GM21576 (cell line): ENCODE measurements around the gene LIPH.
A peak's percentile ranks its signal among the peaks of the same experiment; 100 is the strongest.

Experiments
- ATAC-seq: cut with Tn5 transposase; IDR thresholded peaks from one replicate; pipeline ENCODE4 v1.9.1; 2021; ENCODE audit warnings: mild to moderate bottlenecking, moderate library complexity; ENCODE audit not compliant: unreplicated experiment

The LIPH gene

GRCh38 chr3:185540695-185541094 is 11.7 kb downstream of the LIPH start:
- no peak for ATAC-seq

DNA sequence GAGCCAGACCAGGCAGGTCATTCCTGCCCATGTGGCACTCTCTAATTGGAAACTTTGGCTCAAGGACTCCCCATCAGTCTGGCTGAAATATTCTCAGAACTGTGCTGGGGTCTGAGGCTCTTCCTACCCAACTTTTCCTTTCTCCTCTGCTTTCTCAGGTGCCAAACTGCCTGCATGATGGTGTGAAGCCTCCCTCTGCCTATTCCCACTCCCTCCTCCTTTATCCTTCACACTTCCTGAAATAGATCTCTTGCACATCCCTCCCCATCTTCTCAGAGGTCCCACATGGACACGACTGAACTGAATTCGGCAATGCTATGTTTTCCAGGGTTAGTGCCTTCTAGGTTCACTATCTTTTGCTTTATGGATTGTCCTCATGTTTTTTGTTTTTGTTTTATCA is 12.5 kb downstream of the LIPH start:
- no peak for ATAC-seq

DNA sequence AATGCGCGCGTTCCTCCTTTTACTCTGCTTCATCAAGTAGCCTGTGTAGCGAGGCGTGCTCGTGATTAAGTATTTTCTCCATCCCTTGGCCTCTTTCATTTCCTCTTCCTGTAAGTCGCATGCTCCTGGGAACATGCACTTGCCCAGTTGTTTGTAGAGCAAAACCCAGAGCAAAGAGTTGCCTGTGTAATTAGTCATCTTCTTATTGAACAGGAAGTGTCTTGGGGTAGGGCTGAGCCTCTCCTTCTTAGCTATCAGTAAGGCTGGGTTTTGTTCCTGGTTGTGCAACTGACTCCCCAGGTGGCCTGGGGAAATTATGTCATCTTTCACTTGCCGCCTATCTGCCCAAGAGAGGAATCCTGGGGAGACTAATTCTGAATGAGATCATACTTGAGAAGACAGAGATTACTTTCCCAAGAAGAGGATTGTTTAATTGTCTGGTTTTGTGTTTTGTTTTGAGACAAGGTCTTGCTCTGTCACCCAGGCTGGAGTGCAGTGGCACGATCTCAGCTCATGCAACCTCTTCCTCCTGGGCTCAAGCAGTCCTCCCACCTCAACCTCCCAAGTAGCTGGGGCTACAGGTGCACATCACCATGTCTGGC is 14.9 kb downstream of the LIPH start:
- ATAC-seq, result peak; percentile 99

- ATAC-seq, result no peak
Measured at GRCh38 chr3:185534511-185534910, 17.9 kb downstream of the LIPH start.

DNA sequence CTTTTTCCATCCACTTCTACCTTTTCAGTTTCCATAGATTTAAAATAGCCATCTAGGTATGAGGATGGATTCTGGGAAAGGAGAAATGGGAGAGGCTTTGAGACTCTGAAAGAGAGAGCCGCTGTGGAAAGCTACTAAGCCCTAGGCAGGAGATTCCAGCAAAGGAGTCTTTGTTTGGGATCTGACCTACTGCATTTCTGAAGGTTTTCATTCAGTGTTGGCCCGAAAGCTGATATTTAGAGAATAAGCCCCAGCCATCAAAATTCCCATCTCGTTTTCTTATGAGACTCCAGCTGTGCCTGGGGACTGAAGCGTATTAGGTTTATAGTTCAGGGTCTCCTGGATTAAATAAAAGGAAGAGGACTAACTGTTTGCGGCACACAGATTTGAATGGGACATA is 19.5 kb downstream of the LIPH start:
- ATAC-seq, result no peak

DNA sequence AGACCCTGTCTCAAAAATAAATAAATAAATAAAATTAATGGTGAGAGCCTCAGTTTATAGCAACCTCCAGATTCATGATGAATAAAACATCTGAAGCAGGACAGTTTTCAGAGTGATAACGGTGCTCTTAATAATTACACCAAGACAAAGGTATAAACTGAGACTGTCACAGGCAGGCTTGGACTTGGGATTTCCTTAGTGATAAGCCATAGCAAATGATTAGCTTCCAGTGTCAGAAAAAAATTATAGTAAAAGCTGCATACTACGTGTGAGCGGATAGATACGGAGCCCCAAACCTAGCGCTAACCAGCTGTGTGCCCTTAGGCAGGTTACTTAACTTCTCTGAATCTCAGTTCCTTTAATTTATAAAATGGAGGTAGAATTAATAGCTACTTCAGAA is 21.5 kb downstream of the LIPH start:
- ATAC-seq, result no peak

DNA sequence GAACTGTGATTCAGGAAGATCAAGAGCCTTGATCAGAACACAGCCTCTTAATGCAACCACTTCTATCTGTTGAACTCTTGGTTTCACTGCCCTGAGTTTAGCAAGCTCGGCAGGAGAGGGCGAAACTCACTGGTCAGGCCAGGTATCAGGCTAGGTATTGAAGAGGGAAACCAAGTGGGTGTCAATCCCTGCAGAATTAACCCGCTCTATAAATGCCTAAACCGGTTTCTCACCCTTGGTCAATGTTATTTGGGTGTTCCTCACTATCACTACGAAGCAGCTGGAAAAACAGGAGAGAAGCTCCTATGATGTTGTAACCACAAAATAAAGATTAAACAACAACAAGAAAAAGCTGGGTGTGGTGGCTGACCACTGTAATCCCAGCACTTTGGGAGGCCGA is 23.9 kb downstream of the LIPH start:
- ATAC-seq, result no peak

DNA sequence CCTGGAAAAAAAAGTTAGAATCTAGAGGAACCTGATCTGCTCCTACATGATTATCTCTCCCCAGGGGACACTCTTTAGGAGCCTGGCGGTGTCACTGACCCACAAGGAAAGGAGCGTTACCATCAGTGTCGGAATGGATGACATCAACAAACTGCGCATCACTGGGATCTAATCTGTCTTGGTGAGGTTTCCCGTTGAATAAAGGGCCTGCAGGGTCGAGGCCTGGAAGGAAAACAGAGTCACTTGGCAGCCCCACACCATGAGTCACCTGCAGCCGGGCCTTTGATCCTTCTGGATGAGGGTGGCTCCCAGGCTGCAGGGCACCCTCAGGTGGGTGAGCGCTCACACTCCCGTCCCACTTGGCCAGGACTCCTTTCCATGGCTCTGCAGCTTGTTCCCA is 25.0 kb downstream of the LIPH start:
- no peak for ATAC-seq

DNA sequence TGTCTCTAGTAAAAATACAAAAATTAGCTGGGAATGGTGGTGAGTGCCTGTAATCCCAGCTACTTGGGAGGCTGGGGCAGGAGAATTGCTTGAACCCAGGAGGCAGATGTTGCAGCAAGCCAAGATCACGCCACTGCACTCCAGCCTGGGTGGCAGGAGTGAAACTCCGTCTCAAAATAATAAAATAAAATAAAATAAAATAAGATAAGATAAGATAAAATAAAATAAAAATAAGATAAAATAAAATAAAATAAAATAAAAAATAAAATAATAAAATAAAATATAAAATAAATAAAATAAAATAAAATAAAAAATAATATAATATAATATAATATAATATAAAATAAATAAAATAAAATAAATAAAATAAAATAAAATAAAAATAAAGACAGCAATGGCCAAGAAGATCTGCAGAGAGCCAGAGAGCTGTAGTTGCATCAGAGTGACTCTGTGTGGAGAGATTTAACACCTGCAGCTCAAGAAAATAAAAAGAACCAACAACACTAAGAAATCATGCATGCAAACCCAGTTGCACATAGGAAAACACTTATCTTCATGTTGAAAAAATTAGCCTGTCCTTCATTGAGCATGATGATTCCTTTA is 25.9 kb downstream of the LIPH start:
- no peak for ATAC-seq

DNA sequence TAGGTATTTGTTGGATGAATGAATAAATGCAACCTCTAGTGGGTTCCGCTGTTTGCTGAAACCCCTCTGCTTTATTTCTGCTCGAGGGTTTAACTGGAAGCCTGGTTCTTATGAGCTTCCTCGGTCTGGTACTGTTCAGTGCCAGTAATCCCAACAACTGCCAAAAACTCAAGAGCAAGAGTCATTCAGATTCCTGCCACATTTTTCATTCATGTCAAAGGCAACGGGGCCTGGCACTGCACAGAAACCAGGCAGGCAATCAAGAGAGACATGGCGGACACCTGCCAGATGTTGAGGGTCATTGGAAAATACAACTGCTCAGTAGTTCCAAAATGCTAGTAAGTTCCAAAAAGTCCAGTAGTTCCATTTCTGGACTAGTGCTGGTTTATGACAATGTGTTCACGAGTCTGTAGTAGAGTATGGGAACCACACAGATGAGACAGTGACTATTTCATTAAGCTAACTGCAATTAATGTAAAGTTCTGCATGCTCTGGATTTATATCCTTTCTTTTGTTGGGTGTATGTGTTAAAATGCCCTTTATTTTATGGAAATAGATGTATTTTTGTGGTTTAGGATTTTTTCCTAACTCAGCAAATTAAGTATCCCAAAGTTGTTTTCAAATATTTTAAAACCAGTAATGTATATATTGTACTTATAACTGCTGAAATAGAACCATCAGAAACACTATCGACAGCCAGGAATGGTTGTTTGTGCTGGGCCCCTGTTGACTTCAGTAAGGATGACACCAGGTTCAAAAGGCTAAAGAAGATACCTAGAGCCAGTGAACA is 30.8 kb downstream of the LIPH start:
- no peak for ATAC-seq

DNA sequence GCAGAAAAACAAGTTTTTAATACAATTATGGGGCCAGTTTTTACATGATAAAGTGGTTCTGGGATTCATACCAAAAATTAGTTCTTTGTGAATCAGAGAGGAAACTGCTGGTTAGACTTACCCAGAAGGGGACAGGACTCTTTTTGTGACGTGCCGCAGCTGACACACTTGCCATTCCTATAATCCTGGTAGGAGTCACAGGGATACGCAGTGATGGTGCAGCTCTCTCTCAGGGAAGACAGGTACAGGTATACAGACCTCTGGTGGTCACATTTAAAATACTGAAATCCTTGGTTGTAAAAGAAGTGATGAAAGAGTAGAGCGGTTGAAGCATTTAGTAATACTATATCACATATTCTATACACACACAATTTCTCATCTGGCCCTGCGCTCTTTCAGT is 33.4 kb downstream of the LIPH start:
- ATAC-seq, result no peak

DNA sequence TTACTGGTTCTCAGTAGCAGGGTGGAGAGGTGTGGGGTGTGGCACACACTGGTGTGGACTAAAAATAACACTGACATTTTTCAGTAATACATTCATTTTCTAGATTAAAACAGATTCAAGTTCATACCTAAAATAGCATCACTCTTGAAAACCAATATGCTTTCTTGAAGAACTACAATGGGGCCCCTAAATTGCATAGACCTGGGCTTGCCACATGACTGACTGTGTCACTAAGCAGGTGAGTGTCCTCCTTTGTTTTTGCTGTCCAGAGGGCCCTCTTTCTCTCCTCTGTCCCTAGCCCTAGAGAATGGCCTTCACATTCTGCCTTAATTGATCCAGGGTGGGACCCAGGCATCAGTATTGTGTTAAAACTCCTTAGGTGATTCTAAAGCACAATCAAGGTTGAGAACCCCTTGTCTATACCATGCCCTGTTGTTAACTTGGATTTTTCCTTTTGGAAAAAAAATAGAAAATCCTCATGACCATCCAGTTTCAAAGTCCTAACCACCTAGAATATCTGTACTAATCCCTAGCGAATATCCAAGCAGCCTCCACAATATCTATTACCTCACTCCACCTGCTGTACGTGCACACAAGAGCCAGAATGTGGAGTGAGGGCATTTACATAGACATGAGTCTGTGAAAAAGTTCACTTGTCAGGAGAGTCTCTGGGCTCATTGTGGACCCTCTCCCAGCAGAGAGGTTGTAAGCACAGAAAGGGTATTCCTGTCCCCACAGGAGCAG is 34.8 kb downstream of the LIPH start:
- ATAC-seq, result no peak

DNA sequence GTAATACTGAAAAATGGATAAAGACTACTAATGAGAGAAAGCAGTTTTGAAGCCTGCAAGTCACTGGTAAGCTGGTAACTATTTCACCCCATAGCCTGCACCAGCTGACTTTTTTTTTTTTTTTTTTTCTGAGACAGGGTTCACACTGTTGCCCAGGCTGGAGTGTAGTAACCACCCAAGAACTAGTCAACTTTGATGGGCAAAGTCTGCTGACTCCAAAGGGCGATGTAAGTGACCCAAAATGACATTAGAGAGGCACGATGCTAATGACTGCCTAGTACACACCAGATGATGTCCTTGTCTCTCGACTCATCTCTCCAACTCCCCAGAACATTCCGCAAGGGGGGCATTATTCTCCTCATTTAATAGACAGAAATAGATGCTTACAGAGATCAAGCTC is 40.7 kb downstream of the LIPH start:
- no peak for ATAC-seq

- ATAC-seq, result no peak
Measured at GRCh38 chr3:185508335-185508991, 43.9 kb downstream of the LIPH start.

GRCh38 chr3:185507883-185508282 is 44.5 kb downstream of the LIPH start:
- no peak for ATAC-seq

DNA sequence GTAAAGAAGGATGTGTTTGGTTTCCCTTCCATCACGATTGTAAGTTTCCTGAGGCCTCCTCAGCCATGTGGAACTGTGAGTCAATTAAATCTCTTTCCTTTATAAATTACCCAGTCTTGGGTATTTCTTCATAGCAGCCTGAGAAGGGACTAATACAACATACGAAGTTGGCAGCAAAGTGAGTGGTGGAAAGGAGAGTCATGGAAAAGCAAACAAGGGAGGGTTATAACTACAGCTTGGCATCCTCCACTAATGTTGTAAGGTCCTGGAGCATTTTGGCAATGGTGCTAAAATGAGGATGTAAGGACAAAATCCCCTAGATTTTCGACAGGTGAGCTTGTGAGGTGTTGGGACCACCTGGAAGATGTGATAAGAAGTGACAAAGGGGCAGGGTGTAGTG is 47.8 kb downstream of the LIPH start:
- ATAC-seq, result no peak

GRCh38 chr3:185503521-185503920 is 48.9 kb downstream of the LIPH start:
- ATAC-seq, result no peak

DNA sequence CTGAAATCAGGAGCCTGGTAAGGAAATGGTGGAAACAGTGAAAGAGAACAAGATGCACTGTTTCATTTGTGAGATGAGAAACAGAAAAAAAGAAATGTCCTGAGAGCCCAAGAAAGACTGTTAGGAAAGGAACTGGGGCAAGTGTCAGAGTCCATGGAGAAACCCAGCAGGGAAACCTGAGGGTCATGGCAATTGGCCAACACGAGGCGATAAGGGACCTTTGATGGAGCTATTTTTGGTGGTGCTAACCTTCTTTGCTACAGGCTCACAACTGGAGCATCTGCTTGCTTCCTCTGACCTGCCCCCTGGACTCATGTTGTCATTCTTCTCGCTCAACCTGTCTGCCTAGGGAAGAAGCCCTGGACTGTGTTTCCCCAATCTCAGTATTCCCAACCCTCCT is 49.4 kb downstream of the LIPH start:
- ATAC-seq, result no peak

- ATAC-seq, result peak; percentile 96
Measured at GRCh38 chr3:185498503-185499396, 53.6 kb downstream of the LIPH start, which contains the start of gene TMEM41A. TMEM41A (minus strand) TSS chr3:185499035; CDS start chr3:185498961, 74 bp downstream.

DNA sequence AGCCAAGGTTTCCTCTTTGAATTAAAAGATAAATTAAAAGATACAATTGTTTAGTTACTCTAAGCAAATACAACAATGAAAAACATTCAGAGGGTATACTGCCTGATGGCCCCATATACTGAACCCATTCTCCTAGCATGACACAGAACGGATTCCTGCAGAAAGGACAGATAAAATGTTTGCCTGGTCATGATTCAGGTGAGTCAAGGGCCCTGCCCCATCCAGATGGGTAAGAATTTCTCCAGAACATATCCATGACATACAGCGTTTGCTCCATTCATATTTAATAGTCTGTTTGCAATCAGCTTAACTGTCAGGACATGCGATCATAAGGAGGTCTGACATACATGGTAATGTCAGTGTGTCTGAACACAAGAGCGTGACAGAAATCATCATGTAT is 62.1 kb downstream of the LIPH start:
- no peak for ATAC-seq
